ENCODE data around the gene STRA6.

STRA6 gene

DNA sequence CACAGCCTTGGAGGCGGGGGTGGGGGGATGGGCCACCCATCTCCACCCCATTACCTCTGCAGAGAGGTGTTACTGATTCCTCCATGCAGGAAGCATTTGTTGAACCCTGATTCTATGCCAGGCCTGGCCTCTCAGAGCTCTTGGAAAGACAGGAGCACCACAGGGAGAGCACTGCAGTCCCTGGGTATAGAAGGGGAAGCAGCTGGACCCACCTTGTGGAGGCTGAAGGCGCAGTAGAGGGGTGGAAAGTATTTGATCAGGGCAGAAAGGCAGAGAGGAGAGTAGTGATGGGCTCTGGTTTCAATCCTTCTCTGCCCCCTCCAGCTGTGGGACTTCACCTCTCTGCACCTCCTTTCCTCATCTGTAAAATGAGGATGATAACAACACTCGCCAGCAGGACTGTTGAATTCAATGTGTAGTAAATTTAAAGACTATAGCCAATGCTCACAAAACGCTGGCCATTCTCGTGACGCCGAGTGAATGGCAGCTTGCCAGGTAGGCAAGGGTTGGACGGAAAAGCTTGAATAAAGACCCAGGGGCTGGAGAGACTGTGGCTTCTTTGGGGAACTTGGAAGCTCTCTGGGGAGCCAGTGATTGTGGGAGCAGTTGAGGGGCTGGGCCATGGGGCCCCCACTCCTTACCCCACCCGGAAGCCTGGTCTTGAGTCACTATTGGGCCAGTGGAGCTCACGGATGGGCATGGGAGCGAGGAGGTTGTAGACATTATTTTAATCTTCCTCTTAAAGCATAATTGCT lies 25.6 kb upstream of the STRA6 start:
- TF ChIP-seq, protein P1, sequence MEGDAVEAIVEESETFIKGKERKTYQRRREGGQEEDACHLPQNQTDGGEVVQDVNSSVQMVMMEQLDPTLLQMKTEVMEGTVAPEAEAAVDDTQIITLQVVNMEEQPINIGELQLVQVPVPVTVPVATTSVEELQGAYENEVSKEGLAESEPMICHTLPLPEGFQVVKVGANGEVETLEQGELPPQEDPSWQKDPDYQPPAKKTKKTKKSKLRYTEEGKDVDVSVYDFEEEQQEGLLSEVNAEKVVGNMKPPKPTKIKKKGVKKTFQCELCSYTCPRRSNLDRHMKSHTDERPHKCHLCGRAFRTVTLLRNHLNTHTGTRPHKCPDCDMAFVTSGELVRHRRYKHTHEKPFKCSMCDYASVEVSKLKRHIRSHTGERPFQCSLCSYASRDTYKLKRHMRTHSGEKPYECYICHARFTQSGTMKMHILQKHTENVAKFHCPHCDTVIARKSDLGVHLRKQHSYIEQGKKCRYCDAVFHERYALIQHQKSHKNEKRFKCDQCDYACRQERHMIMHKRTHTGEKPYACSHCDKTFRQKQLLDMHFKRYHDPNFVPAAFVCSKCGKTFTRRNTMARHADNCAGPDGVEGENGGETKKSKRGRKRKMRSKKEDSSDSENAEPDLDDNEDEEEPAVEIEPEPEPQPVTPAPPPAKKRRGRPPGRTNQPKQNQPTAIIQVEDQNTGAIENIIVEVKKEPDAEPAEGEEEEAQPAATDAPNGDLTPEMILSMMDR (IDR thresholded peaks at IDR 0.05; ENCODE audit: control insufficient read depth, insufficient read depth, low read depth, low read length, missing control alignments), result no peak
- no peak for DNase-seq (ENCODE audit: low read depth)
- no peak overlapping the region for H3K4me3 ChIP-seq (ENCODE audit: control insufficient read depth, low read depth, low read length)

DNA sequence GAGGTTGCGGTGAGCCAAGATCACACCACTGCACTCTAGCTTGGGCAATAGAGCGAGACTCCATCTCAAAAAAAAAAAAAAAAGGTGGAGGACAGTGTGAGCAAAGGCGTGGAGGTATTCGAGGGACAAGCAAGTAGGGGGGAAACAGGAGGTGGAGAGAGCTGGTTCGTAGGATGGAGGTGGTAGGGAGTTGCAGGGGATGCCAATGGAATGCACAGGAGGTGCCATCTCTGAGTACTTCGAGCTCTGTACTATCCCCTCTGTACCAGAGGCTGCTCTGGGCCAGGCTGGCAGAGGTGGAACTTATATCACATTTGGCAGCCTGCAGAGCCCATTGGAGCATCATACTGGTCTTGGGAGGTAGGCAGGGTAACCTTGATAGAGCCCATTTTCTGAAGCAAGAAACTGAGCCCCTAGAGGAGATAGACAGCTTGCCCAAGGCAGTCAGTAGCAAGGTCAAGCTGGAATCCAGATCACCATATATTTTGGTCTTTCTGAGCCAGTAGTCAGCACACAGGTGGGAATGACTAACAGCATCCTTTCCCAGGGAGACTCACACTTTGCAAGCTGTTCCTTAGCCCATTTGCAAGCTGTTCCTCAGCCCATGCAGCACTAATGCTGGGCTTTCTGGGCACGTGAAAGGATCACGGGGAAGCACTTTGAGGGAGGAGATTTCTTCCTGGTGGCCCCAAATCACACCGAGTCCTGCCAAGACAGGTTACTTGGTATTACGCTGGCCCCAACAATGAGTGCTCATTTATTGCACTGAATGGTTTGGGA lies 24.4 kb upstream of the STRA6 start:
- no peak overlapping the region for H3K4me3 ChIP-seq (ENCODE audit: control insufficient read depth, low read depth, low read length)
- no peak for DNase-seq (ENCODE audit: low read depth)
- TF ChIP-seq, protein P1 (IDR thresholded peaks at IDR 0.05; ENCODE audit: control insufficient read depth, insufficient read depth, low read depth, low read length, missing control alignments), result no peak

DNA sequence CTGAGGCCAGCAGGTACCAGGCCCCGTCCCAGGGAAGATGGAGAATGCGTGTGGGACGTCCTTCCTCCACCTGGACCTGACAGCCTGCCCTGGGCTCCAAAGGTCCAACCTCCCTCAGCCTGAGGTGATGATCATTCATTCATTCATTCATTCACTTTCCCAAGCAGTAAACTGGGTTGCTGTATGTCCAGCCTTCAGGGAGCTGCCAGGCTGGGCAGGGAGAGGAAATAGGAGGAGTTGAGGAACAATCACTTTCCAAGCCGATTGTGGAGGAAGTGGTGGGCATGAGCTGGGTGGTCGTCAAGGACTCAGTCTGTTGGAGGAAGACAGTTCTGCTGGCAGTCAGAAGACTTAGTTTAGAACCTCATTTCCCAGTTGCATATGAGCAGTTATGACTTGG lies 23.3 kb upstream of the STRA6 start:
- no peak for DNase-seq (ENCODE audit: low read depth)
- TF ChIP-seq, protein P1 (IDR thresholded peaks at IDR 0.05; ENCODE audit: control insufficient read depth, insufficient read depth, low read depth, low read length, missing control alignments), result no peak
- H3K4me3 ChIP-seq (ENCODE audit: control insufficient read depth, low read depth, low read length), result no peak overlapping the region

DNA sequence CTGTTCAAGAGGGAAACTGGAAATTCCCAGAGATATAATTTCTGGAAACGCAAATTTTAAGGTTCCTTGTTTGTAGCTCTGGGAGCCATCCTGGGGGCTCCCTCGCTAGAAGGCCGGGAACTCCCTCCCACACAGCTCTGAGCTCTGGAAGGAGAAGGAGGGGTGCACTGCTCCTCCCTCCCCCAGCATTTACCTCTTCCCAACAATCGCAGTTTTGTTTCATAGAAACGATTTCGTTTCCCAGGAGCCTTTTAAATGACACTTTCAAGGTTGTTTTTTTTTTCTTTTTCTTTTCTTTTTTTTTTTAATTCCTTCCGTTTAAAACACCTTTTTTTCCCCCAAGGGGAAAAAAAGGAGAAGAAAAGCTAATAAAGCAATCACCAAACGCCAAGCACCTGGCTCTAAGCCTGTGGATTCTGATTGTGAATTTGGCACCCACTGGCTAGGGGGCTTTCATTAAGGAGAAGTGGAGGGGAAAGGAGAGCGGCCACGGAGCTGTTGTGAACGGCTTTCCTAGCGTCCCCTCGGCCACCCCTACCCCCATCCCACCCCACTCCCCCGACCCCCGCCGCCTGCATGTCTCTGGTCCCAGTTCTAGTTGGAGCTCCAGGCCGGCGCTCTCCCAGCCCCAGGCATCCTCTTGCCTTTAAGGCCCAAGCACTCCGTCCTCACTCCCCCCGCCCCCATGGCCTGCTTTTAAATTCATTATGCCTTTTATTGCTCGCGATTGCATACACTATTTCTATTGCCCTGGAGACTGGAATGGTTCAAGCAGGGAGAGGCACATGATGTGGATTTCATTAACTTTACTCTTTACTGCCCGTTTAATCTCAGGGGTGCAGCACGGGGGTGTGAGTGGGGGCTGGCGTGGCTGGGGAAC lies 19.9 kb upstream of the STRA6 start:
- TF ChIP-seq, protein P1 (IDR thresholded peaks at IDR 0.05; ENCODE audit: control insufficient read depth, insufficient read depth, low read depth, low read length, missing control alignments), result no peak
- DNase-seq (ENCODE audit: low read depth), result no peak

DNA sequence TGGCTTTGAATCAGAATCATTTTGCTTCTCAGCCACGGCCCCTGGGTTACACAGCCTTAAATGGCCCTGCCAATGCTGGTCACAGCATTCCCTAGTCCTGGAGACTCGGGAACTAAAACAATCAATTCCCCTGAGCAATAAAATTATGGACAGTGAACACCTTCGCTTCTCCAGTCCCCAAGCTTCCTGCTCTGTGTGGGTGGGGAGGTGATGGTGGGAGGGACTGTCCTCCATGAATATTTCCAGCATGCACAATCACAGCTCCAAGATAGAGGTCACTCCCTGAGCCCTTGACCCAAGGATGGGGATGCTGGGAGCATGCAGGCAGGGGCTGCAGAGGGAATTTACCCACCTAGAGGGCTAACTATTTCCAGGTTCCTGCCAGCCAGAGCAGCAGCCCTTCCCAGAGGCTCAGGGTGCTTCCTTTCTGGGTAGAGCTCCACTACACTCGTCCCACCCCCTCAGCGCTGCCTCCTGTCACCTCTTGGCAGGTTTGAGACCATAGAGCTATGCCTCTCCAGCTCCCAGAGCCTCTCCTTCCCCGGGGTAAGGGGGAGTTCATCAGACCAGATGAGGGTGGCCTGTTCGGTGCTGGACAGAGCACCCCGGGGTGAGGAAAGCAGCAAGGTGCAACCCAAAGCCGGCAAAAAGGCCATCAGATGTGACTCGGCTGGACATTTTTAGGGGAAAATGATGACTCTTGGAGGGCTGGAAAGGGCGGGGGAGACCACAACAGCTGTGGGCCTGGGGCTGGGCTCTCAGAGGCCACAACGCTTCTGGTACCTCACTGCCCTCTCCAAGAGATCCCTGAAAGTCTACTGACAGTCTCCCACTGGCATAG lies 19.0 kb upstream of the STRA6 start:
- TF ChIP-seq, protein P1 (IDR thresholded peaks at IDR 0.05; ENCODE audit: control insufficient read depth, insufficient read depth, low read depth, low read length, missing control alignments), result no peak
- no peak for DNase-seq (ENCODE audit: low read depth)
- H3K4me3 ChIP-seq (ENCODE audit: control insufficient read depth, low read depth, low read length), result no peak overlapping the region

More for the DNA sequence above, 19.9 kb upstream of the STRA6 start:
- no peak overlapping the region for H3K4me3 ChIP-seq (ENCODE audit: control insufficient read depth, low read depth, low read length)
